Adrenal gland (tissue), 12 donors: ENCODE measurements around the gene COL6A6. TPM values are rescaled to one million over a fixed set of nuclear protein-coding genes. Genes with fewer than 3 reads are reported as not detected.
A peak's percentile ranks its signal among the peaks of the same experiment; 100 is the strongest.

Experiments
- DNase-seq, 7 donors: peaks; one replicate each; pipeline ENCODE4 v3.0.0-alpha.2; 2019 to 2020
- H3K27ac ChIP-seq, 5 donors: fragments of 200-600 bp; sonication (generic) in 4 of 5; 1 replicate in 3 of 5; 2 replicates in 2 of 5; pipeline versions ENCODE4 v1.5.1 to v1.8.0; 2016 to 2020; ENCODE audit warnings: mild to moderate bottlenecking in 1 of 5
- H3K27me3 ChIP-seq: fragments of 200-600 bp; 2 replicates; pipeline ENCODE4 v1.8.0; 2021
- H3K36me3 ChIP-seq, 2 donors: fragments of 200-600 bp; replicated peaks in 1 of 2; 1 replicate in 1 of 2; 2 replicates in 1 of 2; pipeline versions ENCODE4 v1.5.1 to v1.8.0; 2018 to 2022
- H3K4me1 ChIP-seq, 2 donors: fragments of 200-600 bp; replicated peaks in 1 of 2; 1 replicate in 1 of 2; 2 replicates in 1 of 2; pipeline versions ENCODE4 v1.5.1 to v1.8.0; 2018 to 2021
- H3K4me3 ChIP-seq, 4 donors: fragments of 200-600 bp; sonication (generic) in 3 of 4; one replicate each; pipeline ENCODE4 v1.5.1; 2016 to 2018
- H3K9me3 ChIP-seq, 3 donors: fragments of 200-600 bp; sonication (generic) in 1 of 3; replicated peaks in 1 of 3; 1 replicate in 2 of 3; 2 replicates in 1 of 3; pipeline versions ENCODE4 v1.5.1 to v1.8.0; 2016 to 2021
- POLR2A ChIP-seq, 2 donors: fragments of 450-650 bp; IDR thresholded peaks; one replicate each; pipeline ENCODE4 v1.6.1; 2017; ENCODE audit warnings: antibody characterized with exemption in 2 of 2, mild to moderate bottlenecking in 2 of 2, moderate library complexity in 1 of 2
- WGBS, 4 donors: extraction: QIAGEN DNeasy Blood & Tissue Kit in 2 of 4; methylation state at CpG; one replicate each; pipeline versions ENCODE4 v1.1.5 to v1.1.7; 2013 to 2017; 5-methylcytosine and 5-hydroxymethylcytosine counted together
- intact Hi-C, 2 donors: fragments of 100-400 bp; cut with DNase I; formaldehyde crosslinking; loops; one replicate each; pipeline versions ENCODE4 v1.14.1 to v1.15.0; 2022 to 2023
- polyA plus RNA-seq, 3 donors: library from polyadenylated mRNA; stranded (reverse); fragments of 200-250 nt in 2 of 3; fragments of 350-450 nt in 1 of 3; fragmentation: Illumina TruSeq in 1 of 3; extraction: RNeasy Lipid Tissue Mini Kit (QIAGEN cat#74804) in 1 of 3; gene quantifications; one replicate each; pipeline ENCODE4 v1.2.3, GENCODE V29; 2013 to 2014
- total RNA-seq, 9 donors: library from RNA; depleted of rRNA in 4 of 9; stranded (reverse); fragments of >200 nt in 4 of 9; fragments of 120-200 nt in 1 of 9; fragmentation: NEBNext Ultra II Directional in 1 of 9; extraction: Animal tissue kit (Norgen Biotek cat#: 25700) in 1 of 9; gene quantifications; one replicate each; pipeline versions ENCODE4 v1.1.0 to v1.2.4, GENCODE V29; 2013 to 2023
- TF ChIP-seq, protein P1 (sequence below), 6 experiments: fragments of 450-650 bp in 4 of 6; fragments of 200-600 bp in 2 of 6; sonication (generic) in 1 of 6; IDR thresholded peaks; 1 replicate in 5 of 6; 2 replicates in 1 of 6; pipeline versions ENCODE4 v1.5.1 to v1.8.0; 2016 to 2021; ENCODE audit warnings: antibody characterized with exemption in 6 of 6, mild to moderate bottlenecking in 2 of 6, moderate library complexity in 1 of 6
- donor health status: healthy with polysubstance abuse.
- donor health status: Bipolar disorder and iron deficiency.
- donor health status: DM: yes; HTN: yes; CAD: no.
- donor health status: DM: no; HTN: no; CAD: no.
- donor health status: DM: no; HTN: no; CAD: no.
- donor health status: DM: yes; HTN: yes; CAD: no.

Gene COL6A6
- total and polyA plus RNA-seq, 12 donors: under 0.01 to 0.94 (median 0.14) TPM

- intact Hi-C loops: no loop called here
- Histone ChIP-seq H3K4me3 (no peak overlapping the region), H3K27me3 (no peaks in the 10 kb centered on the region), H3K9me3 (no peaks in the 10 kb centered on the region), H3K4me1 (no peaks in the 10 kb centered on the region), H3K27ac (no peak overlapping the region), H3K36me3 (no peaks in the 10 kb centered on the region)
- DNase-seq: no peak
- TF ChIP-seq, protein P1, sequence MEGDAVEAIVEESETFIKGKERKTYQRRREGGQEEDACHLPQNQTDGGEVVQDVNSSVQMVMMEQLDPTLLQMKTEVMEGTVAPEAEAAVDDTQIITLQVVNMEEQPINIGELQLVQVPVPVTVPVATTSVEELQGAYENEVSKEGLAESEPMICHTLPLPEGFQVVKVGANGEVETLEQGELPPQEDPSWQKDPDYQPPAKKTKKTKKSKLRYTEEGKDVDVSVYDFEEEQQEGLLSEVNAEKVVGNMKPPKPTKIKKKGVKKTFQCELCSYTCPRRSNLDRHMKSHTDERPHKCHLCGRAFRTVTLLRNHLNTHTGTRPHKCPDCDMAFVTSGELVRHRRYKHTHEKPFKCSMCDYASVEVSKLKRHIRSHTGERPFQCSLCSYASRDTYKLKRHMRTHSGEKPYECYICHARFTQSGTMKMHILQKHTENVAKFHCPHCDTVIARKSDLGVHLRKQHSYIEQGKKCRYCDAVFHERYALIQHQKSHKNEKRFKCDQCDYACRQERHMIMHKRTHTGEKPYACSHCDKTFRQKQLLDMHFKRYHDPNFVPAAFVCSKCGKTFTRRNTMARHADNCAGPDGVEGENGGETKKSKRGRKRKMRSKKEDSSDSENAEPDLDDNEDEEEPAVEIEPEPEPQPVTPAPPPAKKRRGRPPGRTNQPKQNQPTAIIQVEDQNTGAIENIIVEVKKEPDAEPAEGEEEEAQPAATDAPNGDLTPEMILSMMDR (IDR thresholded peaks at IDR 0.05): no peak
- WGBS, 4 donors: 41 to 68% (median 49%) methylated on average over 2 of the region's 2 CpGs
Measured at GRCh38 chr3:130473416-130473815, 43.6 kb upstream of the COL6A6 start.

GRCh38 chr3:130480736-130481135 lies 36.2 kb upstream of the COL6A6 start:
- Histone ChIP-seq H3K4me1 (no peaks in the 10 kb centered on the region), H3K36me3 (no peaks in the 10 kb centered on the region), H3K27ac (no peak overlapping the region), H3K27me3 (no peaks in the 10 kb centered on the region), H3K9me3 (no peaks in the 10 kb centered on the region), H3K4me3 (no peak overlapping the region)
- 10 to 24% (median 22%) methylated on average over 4 of the region's 4 CpGs for whole genome bisulfite sequencing, 4 donors
- intact Hi-C loops: no loop called here
- no peak for TF ChIP-seq POLR2A (IDR thresholded peaks at IDR 0.05)
- TF ChIP-seq, protein P1 (IDR thresholded peaks at IDR 0.05): peak; percentile 12 to 35 (median 22)
- peak in 5 of 7 donors; percentile 10 to 19 (median 15) for DNase-seq

DNA sequence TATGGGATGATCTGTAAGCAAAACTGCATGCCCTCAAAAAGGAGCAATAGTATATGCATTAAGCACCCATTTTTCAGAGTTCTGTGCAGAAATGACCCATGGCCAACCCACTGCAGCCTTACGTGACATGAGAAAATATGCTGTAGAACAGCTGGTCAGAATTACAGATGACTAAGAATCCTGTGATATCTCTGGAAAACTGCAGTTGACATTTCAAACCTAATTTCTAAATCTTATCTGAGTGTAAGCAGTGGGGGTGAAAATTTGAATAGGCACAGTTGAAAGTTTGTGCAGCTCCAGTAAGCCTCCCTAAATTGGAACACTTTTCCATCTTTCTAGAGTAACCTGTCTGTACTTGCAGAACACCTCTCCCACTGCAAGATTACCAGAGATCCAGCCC lies 28.7 kb upstream of the COL6A6 start:
- Histone ChIP-seq H3K4me1 (no peaks in the 10 kb centered on the region), H3K27ac (no peak overlapping the region), H3K9me3 (no peaks in the 10 kb centered on the region), H3K27me3 (no peaks in the 10 kb centered on the region), H3K36me3 (no peaks in the 10 kb centered on the region), H3K4me3 (no peak overlapping the region)
- TF ChIP-seq, protein P1 (IDR thresholded peaks at IDR 0.05): no peak
- TF ChIP-seq POLR2A (IDR thresholded peaks at IDR 0.05): no peak
- intact Hi-C loops: no loop called here
- no peak for DNase-seq
- 54 to 71% (median 62%) methylated on average over 1 of the region's 1 CpG for WGBS, 4 donors

GRCh38 chr3:130488769-130489450 lies 28.1 kb upstream of the COL6A6 start:
- no peak for TF ChIP-seq POLR2A (IDR thresholded peaks at IDR 0.05)
- TF ChIP-seq, protein P1 (IDR thresholded peaks at IDR 0.05): no peak
- no peak for DNase-seq
- Histone ChIP-seq H3K27ac (no peak overlapping the region), H3K36me3 (no peaks in the 10 kb centered on the region), H3K4me3 (no peak overlapping the region), H3K4me1 (no peaks in the 10 kb centered on the region), H3K9me3 (no peaks in the 10 kb centered on the region), H3K27me3 (no peaks in the 10 kb centered on the region)
- 69 to 81% (median 72%) methylated on average over 2 of the region's 2 CpGs for WGBS, 4 donors
- intact Hi-C loops: no loop called here
